ENCODE data around the gene SELENOP.

Gene SELENOP

DNA sequence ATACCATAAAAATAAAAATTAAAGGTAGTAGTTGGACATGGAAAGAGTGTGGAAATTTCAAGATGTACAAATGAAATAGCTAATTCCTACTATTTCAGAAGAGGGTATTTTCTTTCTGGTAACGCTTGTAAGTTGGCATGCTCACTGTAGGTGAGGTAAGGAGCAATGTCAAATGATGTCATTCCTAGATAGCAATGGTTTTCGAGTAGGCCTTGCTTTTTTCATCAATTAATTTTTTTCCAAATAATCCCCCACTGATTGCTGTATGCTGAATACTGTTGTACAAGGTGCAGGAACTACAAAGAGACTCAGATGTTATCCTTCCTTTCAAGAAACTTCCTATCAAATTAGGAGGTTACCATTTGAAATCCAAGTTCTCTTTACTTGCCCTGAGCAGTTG is 928 bp upstream of the SELENOP start:
- intact Hi-C loops (cut with DNase I; ENCODE audit: low total_unique reads) = no loop called here
- DNase-seq = no peak
- H3K27ac ChIP-seq = peak overlapping the region; percentile 38 to 41
- TF ChIP-seq, protein P1, sequence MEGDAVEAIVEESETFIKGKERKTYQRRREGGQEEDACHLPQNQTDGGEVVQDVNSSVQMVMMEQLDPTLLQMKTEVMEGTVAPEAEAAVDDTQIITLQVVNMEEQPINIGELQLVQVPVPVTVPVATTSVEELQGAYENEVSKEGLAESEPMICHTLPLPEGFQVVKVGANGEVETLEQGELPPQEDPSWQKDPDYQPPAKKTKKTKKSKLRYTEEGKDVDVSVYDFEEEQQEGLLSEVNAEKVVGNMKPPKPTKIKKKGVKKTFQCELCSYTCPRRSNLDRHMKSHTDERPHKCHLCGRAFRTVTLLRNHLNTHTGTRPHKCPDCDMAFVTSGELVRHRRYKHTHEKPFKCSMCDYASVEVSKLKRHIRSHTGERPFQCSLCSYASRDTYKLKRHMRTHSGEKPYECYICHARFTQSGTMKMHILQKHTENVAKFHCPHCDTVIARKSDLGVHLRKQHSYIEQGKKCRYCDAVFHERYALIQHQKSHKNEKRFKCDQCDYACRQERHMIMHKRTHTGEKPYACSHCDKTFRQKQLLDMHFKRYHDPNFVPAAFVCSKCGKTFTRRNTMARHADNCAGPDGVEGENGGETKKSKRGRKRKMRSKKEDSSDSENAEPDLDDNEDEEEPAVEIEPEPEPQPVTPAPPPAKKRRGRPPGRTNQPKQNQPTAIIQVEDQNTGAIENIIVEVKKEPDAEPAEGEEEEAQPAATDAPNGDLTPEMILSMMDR (IDR thresholded peaks at IDR 0.05) = no peak
- H3K36me3 ChIP-seq = no peaks in the 10 kb centered on the region
- H3K27me3 ChIP-seq = no peaks in the 10 kb centered on the region
- H3K4me1 ChIP-seq = no peaks in the 10 kb centered on the region
- no peaks in the 10 kb centered on the region for H3K9me3 ChIP-seq
- H3K4me3 ChIP-seq = no peak overlapping the region

DNA sequence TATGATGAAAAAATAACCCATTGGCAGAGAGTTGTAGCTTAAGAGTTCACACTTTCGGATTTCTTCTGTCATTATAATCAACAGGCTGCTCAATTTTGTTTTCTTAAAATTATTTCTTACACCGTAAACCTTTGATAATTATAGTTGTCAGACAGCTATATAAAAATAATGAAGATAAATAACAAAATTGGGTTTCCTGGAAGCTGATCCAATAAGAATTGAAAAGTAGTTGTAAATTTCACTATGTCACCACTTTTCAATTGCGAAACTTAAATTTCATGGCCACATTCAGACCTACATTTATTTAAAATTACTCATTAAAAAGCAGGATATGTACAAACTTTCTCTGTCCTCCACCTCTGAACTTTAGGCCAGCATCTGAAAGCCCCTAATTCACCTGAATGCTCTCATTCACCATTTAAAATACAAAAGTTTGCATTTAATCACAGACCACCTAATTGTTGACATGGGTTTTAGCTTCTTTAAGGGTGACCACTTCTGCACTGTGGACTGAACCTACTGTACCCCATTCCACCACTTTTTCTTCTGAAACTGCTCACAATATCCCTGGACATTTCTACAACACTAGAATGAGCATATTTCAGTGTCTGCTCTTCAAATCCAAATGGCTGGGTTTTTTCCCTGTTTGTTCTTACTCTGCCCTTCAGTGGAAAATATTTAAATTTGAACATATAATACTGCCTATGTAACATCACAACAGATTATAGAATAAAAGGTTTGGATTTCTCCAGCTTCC is 680 bp downstream of the SELENOP start:
- TF ChIP-seq, protein P1 (IDR thresholded peaks at IDR 0.05) = no peak
- intact Hi-C loops (cut with DNase I; ENCODE audit: low total_unique reads) = no loop called here
- Histone ChIP-seq H3K36me3 (peaks cover 0 to 15% (median 2%) of the 10 kb centered on the region in 3 donors), H3K27me3 (no peaks in the 10 kb centered on the region), H3K4me3 (peak overlapping the region; percentile 39 to 42), H3K9me3 (no peaks in the 10 kb centered on the region), H3K4me1 (no peaks in the 10 kb centered on the region), H3K27ac (peak overlapping the region; percentile 38 to 41)
- DNase-seq = no peak

DNA sequence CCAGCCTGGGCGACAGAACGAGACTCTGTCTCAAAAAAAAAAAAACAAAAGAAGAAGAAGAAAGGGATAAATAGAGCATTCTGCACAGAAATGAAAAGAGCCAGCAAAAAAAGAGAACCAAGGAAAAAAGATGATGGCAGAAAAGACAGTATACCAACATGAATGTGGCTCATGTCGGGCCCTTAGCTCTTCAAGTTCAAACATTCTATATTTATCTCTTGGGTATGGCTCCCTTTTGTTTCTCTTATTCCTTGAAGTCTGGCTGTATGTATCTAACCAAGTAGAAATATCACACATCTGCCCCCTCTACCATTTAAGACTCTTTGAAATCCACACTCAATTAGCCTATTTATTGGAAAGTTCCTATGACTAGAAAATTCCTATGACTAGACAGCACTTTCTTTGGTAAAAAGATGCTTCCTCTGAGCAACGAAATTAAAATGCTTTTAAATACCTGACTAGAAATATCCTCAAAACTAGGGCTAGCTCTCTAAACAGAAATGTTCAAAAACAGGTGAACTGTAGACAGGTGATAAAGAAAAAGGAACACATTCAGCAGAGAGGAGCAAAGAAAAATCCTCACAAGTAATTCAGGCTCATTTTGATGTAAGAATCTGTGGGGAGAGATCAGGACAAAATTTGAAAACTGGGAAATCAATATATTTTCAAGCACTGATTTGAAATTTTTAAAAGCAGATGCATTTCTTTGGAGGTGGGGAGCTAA is 2.6 kb downstream of the SELENOP start:
- H3K27me3 ChIP-seq = no peaks in the 10 kb centered on the region
- peaks cover 0 to 28% (median 5%) of the 10 kb centered on the region in 3 donors for H3K36me3 ChIP-seq
- no peaks in the 10 kb centered on the region for H3K4me1 ChIP-seq
- DNase-seq = no peak
- TF ChIP-seq, protein P1 (IDR thresholded peaks at IDR 0.05) = no peak
- H3K4me3 ChIP-seq = peak overlapping the region in 1 of 2 donors; percentile 39
- intact Hi-C loops (cut with DNase I; ENCODE audit: low total_unique reads) = no loop called here
- no peaks in the 10 kb centered on the region for H3K9me3 ChIP-seq
- no peak overlapping the region for H3K27ac ChIP-seq

GRCh38 chr5:42807722-42808447 is 3.8 kb downstream of the SELENOP start:
- DNase-seq = no peak

GRCh38 chr5:42806701-42807262 is 4.9 kb downstream of the SELENOP start:
- intact Hi-C loops (cut with DNase I; ENCODE audit: low total_unique reads) = no loop called here
- H3K9me3 ChIP-seq = no peaks in the 10 kb centered on the region
- no peak overlapping the region for H3K27ac ChIP-seq
- no peaks in the 10 kb centered on the region for H3K27me3 ChIP-seq
- H3K4me1 ChIP-seq = no peaks in the 10 kb centered on the region
- H3K36me3 ChIP-seq = peaks cover 5 to 41% (median 15%) of the 10 kb centered on the region in 3 donors
- TF ChIP-seq, protein P1 (IDR thresholded peaks at IDR 0.05) = no peak
- no peak for DNase-seq
- no peak overlapping the region for H3K4me3 ChIP-seq

More at GRCh38 chr5:42807722-42808447, 3.8 kb downstream of the SELENOP start:
- Histone ChIP-seq H3K27ac (no peak overlapping the region), H3K36me3 (peaks cover 5 to 33% (median 6%) of the 10 kb centered on the region in 3 donors), H3K4me3 (no peak overlapping the region), H3K9me3 (no peaks in the 10 kb centered on the region), H3K4me1 (no peaks in the 10 kb centered on the region), H3K27me3 (no peaks in the 10 kb centered on the region)
- intact Hi-C loops (cut with DNase I; ENCODE audit: low total_unique reads) = no loop called here
- TF ChIP-seq, protein P1 (IDR thresholded peaks at IDR 0.05) = no peak
